Measurements from ENCODE around the gene PRR5. TPM values are rescaled to one million over a fixed set of nuclear protein-coding genes. Genes with fewer than 3 reads are reported as not detected.

The PRR5 gene
- total and polyA plus RNA-seq, 4 experiments from 2014 or later: 45.1 to 74.0 (median 46.2) TPM

- Mint-ChIP-seq H3K27ac (peak overlapping the region in 1 of 7 donors; percentile 19), H3K27me3 (peaks cover 32 to 41% of the 10 kb centered on the region in 2 donors), H3K4me1 (peaks cover 1 to 4% (median 3%) of the 10 kb centered on the region in 4 donors), H3K36me3 (no peaks in the 10 kb centered on the region), H3K9me3 (peaks cover 0 to 5% (median 2%) of the 10 kb centered on the region in 8 donors), H3K4me3 (peak overlapping the region; percentile 46 to 81 (median 72))
- ChIA-PET CTCF (ENCODE audit: partially characterized antibody) (no interaction called here), POLR2A (ENCODE audit: partially characterized antibody) (no interaction called here)
- Histone ChIP-seq H3K27ac (ENCODE audit: low read depth, low read length) (no peak overlapping the region), H3K9me3 (ENCODE audit: control insufficient read depth in 1 of 2, low read length in 2 of 2) (no peaks in the 10 kb centered on the region), H3K4me1 (ENCODE audit: insufficient read depth, low read length) (peaks cover 7% of the 10 kb centered on the region), H3K27me3 (ENCODE audit: insufficient read depth, low read length) (peaks cover 21% of the 10 kb centered on the region), H3K36me3 (ENCODE audit: insufficient read depth, low read length) (no peaks in the 10 kb centered on the region), H3K4me3 (ENCODE audit: low read length in 2 of 2) (no peak overlapping the region)
- no peak for DNase-seq
- intact Hi-C loops (cut with micrococcal nuclease): no loop called here
Observed at GRCh38 chr22:44753189-44754042, 51.4 kb downstream of the PRR5 start.

- CTCF ChIA-PET (ENCODE audit: partially characterized antibody): interaction anchor here (0.5 to 1.6 kb wide), 2 partner anchors 70 to 182 kb away, joined by 3 read pairs; no protein-coding TSS in a partner anchor
- Mint-ChIP-seq H3K4me1 (peaks cover 1 to 4% (median 3%) of the 10 kb centered on the region in 4 donors), H3K27ac (no peak overlapping the region), H3K9me3 (peaks cover 0 to 4% (median 0%) of the 10 kb centered on the region in 8 donors), H3K27me3 (peaks cover 35 to 36% of the 10 kb centered on the region in 2 donors), H3K36me3 (no peaks in the 10 kb centered on the region), H3K4me3 (no peak overlapping the region)
- Histone ChIP-seq H3K36me3 (ENCODE audit: insufficient read depth, low read length) (no peaks in the 10 kb centered on the region), H3K27me3 (ENCODE audit: insufficient read depth, low read length) (peaks cover 21% of the 10 kb centered on the region), H3K27ac (ENCODE audit: low read depth, low read length) (no peak overlapping the region), H3K9me3 (ENCODE audit: control insufficient read depth in 1 of 2, low read length in 2 of 2) (no peaks in the 10 kb centered on the region), H3K4me1 (ENCODE audit: insufficient read depth, low read length) (peaks cover 7% of the 10 kb centered on the region), H3K4me3 (ENCODE audit: low read length in 2 of 2) (no peak overlapping the region)
- DNase-seq: no peak
- POLR2A ChIA-PET (ENCODE audit: partially characterized antibody): no interaction called here
- intact Hi-C loops (cut with micrococcal nuclease): no loop called here
Observed at GRCh38 chr22:44754998-44755397, 53.0 kb downstream of the PRR5 start.

- intact Hi-C loops (cut with micrococcal nuclease): no loop called here
- Mint-ChIP-seq H3K4me3 (no peak overlapping the region), H3K27me3 (peaks cover 32 to 33% of the 10 kb centered on the region in 2 donors), H3K9me3 (peaks cover 0 to 3% (median 0%) of the 10 kb centered on the region in 8 donors), H3K4me1 (peaks cover 1 to 4% (median 3%) of the 10 kb centered on the region in 4 donors), H3K36me3 (no peaks in the 10 kb centered on the region), H3K27ac (no peak overlapping the region)
- peaks cover 7% of the 10 kb centered on the region for H3K4me1 ChIP-seq (ENCODE audit: insufficient read depth, low read length)
- H3K36me3 ChIP-seq (ENCODE audit: insufficient read depth, low read length): no peaks in the 10 kb centered on the region
- ChIA-PET CTCF (ENCODE audit: partially characterized antibody) (interaction anchor here (0.5 to 1.6 kb wide), 2 partner anchors 71 to 183 kb away, joined by 3 read pairs; no protein-coding TSS in a partner anchor), POLR2A (ENCODE audit: partially characterized antibody) (no interaction called here)
- H3K27me3 ChIP-seq (ENCODE audit: insufficient read depth, low read length): peaks cover 21% of the 10 kb centered on the region
- H3K4me3 ChIP-seq (ENCODE audit: low read length in 2 of 2): no peak overlapping the region
- H3K9me3 ChIP-seq (ENCODE audit: control insufficient read depth in 1 of 2, low read length in 2 of 2): no peaks in the 10 kb centered on the region
- H3K27ac ChIP-seq (ENCODE audit: low read depth, low read length): no peak overlapping the region
- DNase-seq: no peak
Observed at GRCh38 chr22:44755417-44755816, 53.4 kb downstream of the PRR5 start.

- H3K27me3 Mint-ChIP-seq: peaks cover 29 to 30% of the 10 kb centered on the region in 2 donors
Observed at GRCh38 chr22:44755956-44756361, 54.0 kb downstream of the PRR5 start.

GRCh38 chr22:44758344-44758973 lies 56.5 kb downstream of the PRR5 start:
- H3K27ac Mint-ChIP-seq: no peak overlapping the region
- H3K27me3 Mint-ChIP-seq: peaks cover 22 to 29% of the 10 kb centered on the region in 2 donors
- H3K4me3 Mint-ChIP-seq: no peak overlapping the region
- ChIA-PET POLR2A (ENCODE audit: partially characterized antibody) (no interaction called here), CTCF (ENCODE audit: partially characterized antibody) (no interaction called here)
- intact Hi-C loops (cut with micrococcal nuclease): no loop called here
- no peaks in the 10 kb centered on the region for H3K36me3 Mint-ChIP-seq
- Histone ChIP-seq H3K4me1 (ENCODE audit: insufficient read depth, low read length) (no peaks in the 10 kb centered on the region), H3K4me3 (ENCODE audit: low read length in 2 of 2) (no peak overlapping the region), H3K9me3 (ENCODE audit: control insufficient read depth in 1 of 2, low read length in 2 of 2) (no peaks in the 10 kb centered on the region), H3K36me3 (ENCODE audit: insufficient read depth, low read length) (no peaks in the 10 kb centered on the region), H3K27ac (ENCODE audit: low read depth, low read length) (no peak overlapping the region), H3K27me3 (ENCODE audit: insufficient read depth, low read length) (peaks cover 13% of the 10 kb centered on the region)
- H3K9me3 Mint-ChIP-seq: peaks cover 0 to 5% (median 3%) of the 10 kb centered on the region in 8 donors
- no peak for DNase-seq
- no peaks in the 10 kb centered on the region for H3K4me1 Mint-ChIP-seq

More at GRCh38 chr22:44755956-44756361, 54.0 kb downstream of the PRR5 start:
- no peak overlapping the region for H3K27ac Mint-ChIP-seq
- H3K4me1 Mint-ChIP-seq: peaks cover 1 to 4% (median 3%) of the 10 kb centered on the region in 4 donors
- no peaks in the 10 kb centered on the region for H3K9me3 Mint-ChIP-seq
- no peak overlapping the region for H3K27ac ChIP-seq (ENCODE audit: low read depth, low read length)
- H3K4me1 ChIP-seq (ENCODE audit: insufficient read depth, low read length): peaks cover 7% of the 10 kb centered on the region
- POLR2A ChIA-PET (ENCODE audit: partially characterized antibody): no interaction called here
- DNase-seq: no peak
- no peak overlapping the region for H3K4me3 ChIP-seq (ENCODE audit: low read length in 2 of 2)
- H3K36me3 Mint-ChIP-seq: no peaks in the 10 kb centered on the region
- intact Hi-C loops (cut with micrococcal nuclease): no loop called here
- H3K27me3 ChIP-seq (ENCODE audit: insufficient read depth, low read length): peaks cover 21% of the 10 kb centered on the region
- CTCF ChIA-PET (ENCODE audit: partially characterized antibody): no interaction called here
- H3K9me3 ChIP-seq (ENCODE audit: control insufficient read depth in 1 of 2, low read length in 2 of 2): no peaks in the 10 kb centered on the region
- no peak overlapping the region for H3K4me3 Mint-ChIP-seq
- no peaks in the 10 kb centered on the region for H3K36me3 ChIP-seq (ENCODE audit: insufficient read depth, low read length)

- H3K9me3 ChIP-seq (ENCODE audit: control insufficient read depth in 1 of 2, low read length in 2 of 2): no peaks in the 10 kb centered on the region
Observed at GRCh38 chr22:44759001-44759400, 57.0 kb downstream of the PRR5 start.

More at GRCh38 chr22:44759001-44759400, 57.0 kb downstream of the PRR5 start:
- Mint-ChIP-seq H3K36me3 (no peaks in the 10 kb centered on the region), H3K4me3 (no peak overlapping the region), H3K27me3 (peaks cover 18 to 24% of the 10 kb centered on the region in 2 donors), H3K27ac (no peak overlapping the region), H3K4me1 (no peaks in the 10 kb centered on the region), H3K9me3 (peaks cover 0 to 5% (median 3%) of the 10 kb centered on the region in 8 donors)
- no peak overlapping the region for H3K4me3 ChIP-seq (ENCODE audit: low read length in 2 of 2)
- CTCF ChIA-PET (ENCODE audit: partially characterized antibody): no interaction called here
- intact Hi-C loops (cut with micrococcal nuclease): no loop called here
- DNase-seq: no peak
- H3K27ac ChIP-seq (ENCODE audit: low read depth, low read length): no peak overlapping the region
- POLR2A ChIA-PET (ENCODE audit: partially characterized antibody): no interaction called here
- H3K36me3 ChIP-seq (ENCODE audit: insufficient read depth, low read length): no peaks in the 10 kb centered on the region
- H3K27me3 ChIP-seq (ENCODE audit: insufficient read depth, low read length): peaks cover 7% of the 10 kb centered on the region
- H3K4me1 ChIP-seq (ENCODE audit: insufficient read depth, low read length): no peaks in the 10 kb centered on the region

Measured in CD4-positive, alpha-beta memory T cell (primary cell).